Measurements from ENCODE around the gene HMCN2. TPM values are rescaled to one million over a fixed set of nuclear protein-coding genes. Genes with fewer than 3 reads are reported as not detected.

HMCN2 gene
- polyA plus RNA-seq, 2 of the 4 experiments (the other 2 are of a cell fraction): 0.01 TPM; not detected in 1

GRCh38 chr9:130331573-130331972, 66.0 kb downstream of the HMCN2 start:
- peak; percentile 35 to 63; a peak in 4 of 6 replicates for ATAC-seq

GRCh38 chr9:130332384-130332926, 66.9 kb downstream of the HMCN2 start:
- Histone ChIP-seq H3K4me2 (no peak overlapping the region), H3K4me3 (no peak overlapping the region), H3K9me3 (no peaks in the 10 kb centered on the region), H3K4me1 (peaks cover 9% of the 10 kb centered on the region; the same call in 2 of the 3 replicates), H3K27ac (no peak overlapping the region)
- WGBS (ENCODE audit: missing lambda C conversion rate): 66% methylated on average over 24 of the region's 26 CpGs
- POLR2A ChIA-PET: no interaction called here
- FAIRE-seq: no peak
- no peak for ATAC-seq
- TF ChIP-seq, protein P1, sequence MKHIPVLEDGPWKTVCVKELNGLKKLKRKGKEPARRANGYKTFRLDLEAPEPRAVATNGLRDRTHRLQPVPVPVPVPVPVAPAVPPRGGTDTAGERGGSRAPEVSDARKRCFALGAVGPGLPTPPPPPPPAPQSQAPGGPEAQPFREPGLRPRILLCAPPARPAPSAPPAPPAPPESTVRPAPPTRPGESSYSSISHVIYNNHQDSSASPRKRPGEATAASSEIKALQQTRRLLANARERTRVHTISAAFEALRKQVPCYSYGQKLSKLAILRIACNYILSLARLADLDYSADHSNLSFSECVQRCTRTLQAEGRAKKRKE (CRISPR knock-in tag; IDR thresholded peaks at IDR 0.05; ENCODE audit: low read depth): no peak
- no peak for TF ChIP-seq CHD2 (IDR thresholded peaks at IDR 0.05; ENCODE audit: low read length, partially characterized antibody)
- no peak for TF ChIP-seq GATA3 (IDR thresholded peaks at IDR 0.05; ENCODE audit: borderline replicate concordance)
- TF ChIP-seq REST (IDR thresholded peaks at IDR 0.05): no peak
- no peak for TF ChIP-seq MAFK (IDR thresholded peaks at IDR 0.05; ENCODE audit: partially characterized antibody)
- TF ChIP-seq, protein P2, sequence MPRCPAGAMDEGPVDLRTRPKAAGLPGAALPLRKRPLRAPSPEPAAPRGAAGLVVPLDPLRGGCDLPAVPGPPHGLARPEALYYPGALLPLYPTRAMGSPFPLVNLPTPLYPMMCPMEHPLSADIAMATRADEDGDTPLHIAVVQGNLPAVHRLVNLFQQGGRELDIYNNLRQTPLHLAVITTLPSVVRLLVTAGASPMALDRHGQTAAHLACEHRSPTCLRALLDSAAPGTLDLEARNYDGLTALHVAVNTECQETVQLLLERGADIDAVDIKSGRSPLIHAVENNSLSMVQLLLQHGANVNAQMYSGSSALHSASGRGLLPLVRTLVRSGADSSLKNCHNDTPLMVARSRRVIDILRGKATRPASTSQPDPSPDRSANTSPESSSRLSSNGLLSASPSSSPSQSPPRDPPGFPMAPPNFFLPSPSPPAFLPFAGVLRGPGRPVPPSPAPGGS (IDR thresholded peaks at IDR 0.05): no peak
- no peak for TF ChIP-seq TFCP2L1 (CRISPR knock-in tag; IDR thresholded peaks at IDR 0.05)
- DNase-seq (ENCODE audit: low read depth in 1 of 2, low spot score in 1 of 2): no peak
- CTCF ChIA-PET: no interaction called here

More at GRCh38 chr9:130331573-130331972, 66.0 kb downstream of the HMCN2 start:
- POLR2A ChIA-PET: no interaction called here
- H3K27ac ChIP-seq: no peak overlapping the region
- no peak overlapping the region for H3K4me3 ChIP-seq
- WGBS (ENCODE audit: missing lambda C conversion rate): 50% methylated on average over 13 of the region's 13 CpGs
- no peaks in the 10 kb centered on the region for H3K9me3 ChIP-seq
- H3K4me2 ChIP-seq: no peak overlapping the region
- CTCF ChIA-PET: no interaction called here
- peak in 1 of 2 experiments; percentile 56 for DNase-seq (ENCODE audit: low read depth in 1 of 2, low spot score in 1 of 2)
- FAIRE-seq: no peak
- H3K4me1 ChIP-seq: peaks cover 12% of the 10 kb centered on the region; the same call in 2 of the 3 replicates
- TF ChIP-seq NR3C1 (IDR thresholded peaks at IDR 0.05): no peak
- no peak for TF ChIP-seq TFCP2L1 (CRISPR knock-in tag; IDR thresholded peaks at IDR 0.05)
- no peak for TF ChIP-seq HOXA7 (CRISPR knock-in tag; IDR thresholded peaks at IDR 0.05)
- no peak for TF ChIP-seq FOXS1 (CRISPR knock-in tag; IDR thresholded peaks at IDR 0.05)
- TF ChIP-seq, protein P3, sequence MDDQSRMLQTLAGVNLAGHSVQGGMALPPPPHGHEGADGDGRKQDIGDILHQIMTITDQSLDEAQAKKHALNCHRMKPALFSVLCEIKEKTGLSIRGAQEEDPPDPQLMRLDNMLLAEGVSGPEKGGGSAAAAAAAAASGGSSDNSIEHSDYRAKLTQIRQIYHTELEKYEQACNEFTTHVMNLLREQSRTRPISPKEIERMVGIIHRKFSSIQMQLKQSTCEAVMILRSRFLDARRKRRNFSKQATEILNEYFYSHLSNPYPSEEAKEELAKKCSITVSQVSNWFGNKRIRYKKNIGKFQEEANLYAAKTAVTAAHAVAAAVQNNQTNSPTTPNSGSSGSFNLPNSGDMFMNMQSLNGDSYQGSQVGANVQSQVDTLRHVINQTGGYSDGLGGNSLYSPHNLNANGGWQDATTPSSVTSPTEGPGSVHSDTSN (IDR thresholded peaks at IDR 0.05): no peak
- TF ChIP-seq JUN (IDR thresholded peaks at IDR 0.05): no peak
- TF ChIP-seq RNF2 (IDR thresholded peaks at IDR 0.05; ENCODE audit: borderline replicate concordance, low read depth): no peak
- TF ChIP-seq HOXB13 (CRISPR knock-in tag; IDR thresholded peaks at IDR 0.05; ENCODE audit: low read depth): no peak
- TF ChIP-seq ZC3H11A (IDR thresholded peaks at IDR 0.05): no peak
- TF ChIP-seq ESRRA (IDR thresholded peaks at IDR 0.05; ENCODE audit: borderline replicate concordance, low read length): no peak
- no peak for TF ChIP-seq NPAS2 (CRISPR knock-in tag; IDR thresholded peaks at IDR 0.05; ENCODE audit: borderline replicate concordance)
- no peak for TF ChIP-seq TP53 (CRISPR knock-in tag; IDR thresholded peaks at IDR 0.05)
- no peak for TF ChIP-seq EP300 (IDR thresholded peaks at IDR 0.05)
